ENCODE results near the gene TMUB1.

The TMUB1 gene

DNA sequence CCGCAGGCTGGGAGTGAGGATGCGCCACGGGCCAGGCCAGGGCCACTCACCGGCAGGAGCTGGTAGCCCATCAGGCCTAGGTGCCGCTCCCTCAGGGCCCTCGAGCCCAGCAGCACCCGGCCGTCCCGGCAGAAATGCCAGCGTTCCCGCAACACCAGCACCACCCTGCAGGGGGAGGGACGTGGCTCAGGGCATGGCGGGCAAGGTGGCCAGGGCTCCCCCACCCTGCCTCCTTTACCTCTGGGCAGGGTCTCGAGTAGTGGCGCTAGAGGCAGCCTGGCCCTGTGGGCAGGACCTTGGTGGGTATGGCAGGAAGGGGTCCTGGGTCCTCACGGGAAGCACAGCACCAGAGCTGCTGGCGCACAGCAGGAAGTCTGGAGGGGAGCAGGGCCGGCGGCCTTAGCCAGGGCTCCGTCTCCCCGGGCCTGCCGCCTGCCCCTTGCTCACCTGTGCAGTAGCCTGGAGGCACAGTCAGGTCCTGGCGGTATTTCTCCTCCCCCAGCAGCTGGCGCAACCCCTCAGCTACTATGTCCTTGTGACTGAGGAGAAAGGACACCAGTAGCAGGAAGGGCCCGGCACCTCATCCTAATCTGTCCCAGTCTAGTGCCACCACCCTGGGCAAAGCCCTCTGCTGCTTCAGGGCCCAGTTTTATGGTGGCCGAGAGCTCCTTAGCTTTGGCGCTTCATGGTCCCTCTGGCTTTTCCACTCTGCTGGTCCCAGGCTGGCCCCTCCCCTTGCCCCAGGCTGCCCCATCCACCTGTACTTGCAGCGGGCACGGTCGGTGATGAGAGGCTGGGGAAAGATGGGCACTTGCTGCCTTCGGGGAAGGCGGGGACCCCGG lies 6.2 kb downstream of the TMUB1 start:
- Histone ChIP-seq H3K9me2 (replicated peaks; ENCODE audit: insufficient read depth, low read length) (no peaks in the 10 kb centered on the region), H3K27ac (ENCODE audit: low read length) (no peak overlapping the region), H4K20me1 (ENCODE audit: insufficient read depth, low read length) (no peaks in the 10 kb centered on the region), H3F3A (ENCODE audit: insufficient read depth, low read length) (peaks cover 15% of the 10 kb centered on the region; the same call in 1 of the 2 replicates), H3K9me3 (replicated peaks; ENCODE audit: insufficient read depth, low read length) (no peaks in the 10 kb centered on the region), H3K4me3 (ENCODE audit: low read length) (no peak overlapping the region), H3K4me1 (ENCODE audit: low read length) (peaks cover 11% of the 10 kb centered on the region), H2AFZ (ENCODE audit: low read length) (no peak overlapping the region), H3K4me2 (ENCODE audit: low read depth, low read length) (no peak overlapping the region), H3K9ac (ENCODE audit: low read length) (no peak overlapping the region), H3K36me3 (replicated peaks; ENCODE audit: insufficient read depth, low read length) (peaks cover 3% of the 10 kb centered on the region; the same call in 1 of the 2 replicates), H3K27me3 (replicated peaks; ENCODE audit: insufficient read depth, low read length) (no peaks in the 10 kb centered on the region), H3K79me2 (ENCODE audit: low read length) (peaks cover 40% of the 10 kb centered on the region)
- no peak for DNase-seq
- no peak for TF ChIP-seq EZH2 (optimal IDR thresholded peaks at IDR 0.05; ENCODE audit: low read depth, low read length)
- TF ChIP-seq, protein P1, sequence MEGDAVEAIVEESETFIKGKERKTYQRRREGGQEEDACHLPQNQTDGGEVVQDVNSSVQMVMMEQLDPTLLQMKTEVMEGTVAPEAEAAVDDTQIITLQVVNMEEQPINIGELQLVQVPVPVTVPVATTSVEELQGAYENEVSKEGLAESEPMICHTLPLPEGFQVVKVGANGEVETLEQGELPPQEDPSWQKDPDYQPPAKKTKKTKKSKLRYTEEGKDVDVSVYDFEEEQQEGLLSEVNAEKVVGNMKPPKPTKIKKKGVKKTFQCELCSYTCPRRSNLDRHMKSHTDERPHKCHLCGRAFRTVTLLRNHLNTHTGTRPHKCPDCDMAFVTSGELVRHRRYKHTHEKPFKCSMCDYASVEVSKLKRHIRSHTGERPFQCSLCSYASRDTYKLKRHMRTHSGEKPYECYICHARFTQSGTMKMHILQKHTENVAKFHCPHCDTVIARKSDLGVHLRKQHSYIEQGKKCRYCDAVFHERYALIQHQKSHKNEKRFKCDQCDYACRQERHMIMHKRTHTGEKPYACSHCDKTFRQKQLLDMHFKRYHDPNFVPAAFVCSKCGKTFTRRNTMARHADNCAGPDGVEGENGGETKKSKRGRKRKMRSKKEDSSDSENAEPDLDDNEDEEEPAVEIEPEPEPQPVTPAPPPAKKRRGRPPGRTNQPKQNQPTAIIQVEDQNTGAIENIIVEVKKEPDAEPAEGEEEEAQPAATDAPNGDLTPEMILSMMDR (IDR thresholded peaks at IDR 0.05; ENCODE audit: low read length) = peak; percentile 35
- TF ChIP-seq EZH2phosphoT487 (IDR thresholded peaks at IDR 0.05; ENCODE audit: low read length) = no peak

DNA sequence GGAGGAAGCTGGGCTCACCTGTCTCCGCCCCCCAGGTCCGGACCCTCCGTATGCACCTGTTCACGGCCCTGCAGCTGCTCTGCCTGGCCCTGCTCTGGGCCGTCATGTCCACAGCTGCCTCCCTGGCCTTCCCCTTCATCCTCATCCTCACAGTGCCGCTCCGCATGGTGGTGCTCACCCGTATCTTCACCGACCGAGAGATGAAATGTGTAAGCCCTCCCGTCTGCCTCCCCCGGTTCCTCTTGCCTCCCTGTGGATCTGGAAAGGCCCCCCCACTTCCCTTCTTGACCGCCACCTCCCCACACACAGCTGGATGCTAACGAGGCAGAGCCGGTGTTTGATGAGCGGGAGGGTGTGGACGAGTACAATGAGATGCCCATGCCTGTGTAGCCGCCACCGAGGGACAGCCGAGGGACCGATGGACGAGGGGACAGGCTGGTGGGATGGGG lies 7.3 kb downstream of the TMUB1 start:
- no peaks in the 10 kb centered on the region for H4K20me1 ChIP-seq (ENCODE audit: insufficient read depth, low read length)
- H3K4me1 ChIP-seq (ENCODE audit: low read length) = peaks cover 8% of the 10 kb centered on the region
- no peak overlapping the region for H3K4me2 ChIP-seq (ENCODE audit: low read depth, low read length)
- no peaks in the 10 kb centered on the region for H3K9me2 ChIP-seq (replicated peaks; ENCODE audit: insufficient read depth, low read length)
- H2AFZ ChIP-seq (ENCODE audit: low read length) = no peak overlapping the region
- no peaks in the 10 kb centered on the region for H3K27me3 ChIP-seq (replicated peaks; ENCODE audit: insufficient read depth, low read length)
- peaks cover 3% of the 10 kb centered on the region; the same call in 1 of the 2 replicates for H3K36me3 ChIP-seq (replicated peaks; ENCODE audit: insufficient read depth, low read length)
- H3K9me3 ChIP-seq (replicated peaks; ENCODE audit: insufficient read depth, low read length) = no peaks in the 10 kb centered on the region
- H3K4me3 ChIP-seq (ENCODE audit: low read length) = no peak overlapping the region
- H3K9ac ChIP-seq (ENCODE audit: low read length) = no peak overlapping the region
- H3F3A ChIP-seq (ENCODE audit: insufficient read depth, low read length) = peaks cover 13% of the 10 kb centered on the region; the same call in 1 of the 2 replicates
- no peak for DNase-seq
- H3K27ac ChIP-seq (ENCODE audit: low read length) = no peak overlapping the region
- peaks cover 30% of the 10 kb centered on the region for H3K79me2 ChIP-seq (ENCODE audit: low read length)
- TF ChIP-seq EZH2phosphoT487 (IDR thresholded peaks at IDR 0.05; ENCODE audit: low read length) (no peak), EZH2 (optimal IDR thresholded peaks at IDR 0.05; ENCODE audit: low read depth, low read length) (no peak)
- TF ChIP-seq, protein P1 (IDR thresholded peaks at IDR 0.05; ENCODE audit: low read length) = no peak

DNA sequence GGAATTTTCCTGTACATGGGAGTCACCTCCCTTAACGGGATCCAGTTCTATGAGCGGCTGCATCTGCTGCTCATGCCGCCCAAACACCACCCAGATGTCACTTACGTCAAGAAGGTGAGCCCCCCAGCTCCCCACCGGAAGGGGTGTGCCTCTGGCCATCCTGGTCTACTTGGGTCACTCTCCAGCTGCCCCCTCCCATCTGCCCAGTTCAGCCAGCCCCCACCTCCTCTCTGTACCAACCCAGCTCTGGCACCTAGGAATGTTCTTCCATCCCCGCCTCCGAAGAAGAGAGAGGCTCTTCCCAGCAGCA lies 7.7 kb downstream of the TMUB1 start:
- Histone ChIP-seq H3K4me2 (ENCODE audit: low read depth, low read length) (no peak overlapping the region), H3K79me2 (ENCODE audit: low read length) (peaks cover 29% of the 10 kb centered on the region), H3K9ac (ENCODE audit: low read length) (no peak overlapping the region), H3K27me3 (replicated peaks; ENCODE audit: insufficient read depth, low read length) (no peaks in the 10 kb centered on the region), H3K4me1 (ENCODE audit: low read length) (peaks cover 8% of the 10 kb centered on the region), H3K27ac (ENCODE audit: low read length) (no peak overlapping the region), H3F3A (ENCODE audit: insufficient read depth, low read length) (peaks cover 12% of the 10 kb centered on the region; the same call in 1 of the 2 replicates), H3K36me3 (replicated peaks; ENCODE audit: insufficient read depth, low read length) (peaks cover 3% of the 10 kb centered on the region; the same call in 1 of the 2 replicates), H3K4me3 (ENCODE audit: low read length) (no peak overlapping the region), H4K20me1 (ENCODE audit: insufficient read depth, low read length) (no peaks in the 10 kb centered on the region), H3K9me3 (replicated peaks; ENCODE audit: insufficient read depth, low read length) (no peaks in the 10 kb centered on the region), H2AFZ (ENCODE audit: low read length) (no peak overlapping the region), H3K9me2 (replicated peaks; ENCODE audit: insufficient read depth, low read length) (no peaks in the 10 kb centered on the region)
- TF ChIP-seq EZH2 (optimal IDR thresholded peaks at IDR 0.05; ENCODE audit: low read depth, low read length) (no peak), EZH2phosphoT487 (IDR thresholded peaks at IDR 0.05; ENCODE audit: low read length) (no peak)
- TF ChIP-seq, protein P1 (IDR thresholded peaks at IDR 0.05; ENCODE audit: low read length) = no peak
- no peak for DNase-seq

Data from MM.1S (cell line).